Measurements from ENCODE around the gene ACTR3.

ACTR3 gene

DNA sequence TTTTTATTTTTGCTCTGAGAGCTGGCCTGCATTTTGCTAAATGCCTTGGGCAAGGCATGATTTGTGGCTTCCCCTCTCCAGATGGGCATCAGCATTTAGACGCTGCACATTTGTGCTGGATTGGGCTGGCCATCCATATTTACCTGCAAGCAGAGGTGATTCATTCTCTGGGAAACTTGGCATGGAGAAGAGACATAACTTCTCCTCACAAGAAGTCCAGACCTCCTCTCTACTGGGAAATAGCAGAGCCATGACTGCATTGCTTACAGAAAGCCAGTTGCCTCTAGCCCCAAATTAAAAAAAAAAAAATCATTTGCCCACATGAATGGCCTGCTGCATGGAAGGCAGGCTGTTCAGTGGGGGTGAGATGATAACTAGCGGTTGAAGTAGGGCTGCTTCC, 120.1 kb downstream of the ACTR3 start:
- no peaks in the 10 kb centered on the region for H3K4me1 ChIP-seq
- H3K36me3 ChIP-seq, result no peaks in the 10 kb centered on the region
- no peak overlapping the region for H3K4me3 ChIP-seq (ENCODE audit: low read depth, low read length)
- TF ChIP-seq, protein P1, sequence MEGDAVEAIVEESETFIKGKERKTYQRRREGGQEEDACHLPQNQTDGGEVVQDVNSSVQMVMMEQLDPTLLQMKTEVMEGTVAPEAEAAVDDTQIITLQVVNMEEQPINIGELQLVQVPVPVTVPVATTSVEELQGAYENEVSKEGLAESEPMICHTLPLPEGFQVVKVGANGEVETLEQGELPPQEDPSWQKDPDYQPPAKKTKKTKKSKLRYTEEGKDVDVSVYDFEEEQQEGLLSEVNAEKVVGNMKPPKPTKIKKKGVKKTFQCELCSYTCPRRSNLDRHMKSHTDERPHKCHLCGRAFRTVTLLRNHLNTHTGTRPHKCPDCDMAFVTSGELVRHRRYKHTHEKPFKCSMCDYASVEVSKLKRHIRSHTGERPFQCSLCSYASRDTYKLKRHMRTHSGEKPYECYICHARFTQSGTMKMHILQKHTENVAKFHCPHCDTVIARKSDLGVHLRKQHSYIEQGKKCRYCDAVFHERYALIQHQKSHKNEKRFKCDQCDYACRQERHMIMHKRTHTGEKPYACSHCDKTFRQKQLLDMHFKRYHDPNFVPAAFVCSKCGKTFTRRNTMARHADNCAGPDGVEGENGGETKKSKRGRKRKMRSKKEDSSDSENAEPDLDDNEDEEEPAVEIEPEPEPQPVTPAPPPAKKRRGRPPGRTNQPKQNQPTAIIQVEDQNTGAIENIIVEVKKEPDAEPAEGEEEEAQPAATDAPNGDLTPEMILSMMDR (IDR thresholded peaks at IDR 0.05; ENCODE audit: low read depth, low read length), result no peak
- DNase-seq, result no peak
- no peaks in the 10 kb centered on the region for H3K27me3 ChIP-seq
- no peaks in the 10 kb centered on the region for H3K9me3 ChIP-seq

- Histone ChIP-seq H3K36me3 (no peaks in the 10 kb centered on the region), H3K27me3 (no peaks in the 10 kb centered on the region), H3K4me3 (ENCODE audit: low read depth, low read length) (no peak overlapping the region), H3K4me1 (no peaks in the 10 kb centered on the region), H3K9me3 (no peaks in the 10 kb centered on the region)
- DNase-seq, result no peak
- TF ChIP-seq, protein P1 (IDR thresholded peaks at IDR 0.05; ENCODE audit: low read depth, low read length), result no peak
Observed at GRCh38 chr2:114011713-114012112, 121.8 kb downstream of the ACTR3 start.
